Measurements from ENCODE around the gene BSN. TPM values are rescaled to one million over a fixed set of nuclear protein-coding genes. Genes with fewer than 3 reads are reported as not detected.

The BSN gene
- total RNA-seq, 1 donor from 2014 or later, result 4.0 TPM

- Mint-ChIP-seq H3K36me3 (no peaks in the 10 kb centered on the region), H3K4me3 (no peak overlapping the region), H3K27ac (peak overlapping the region; percentile 22), H3K9me3 (no peaks in the 10 kb centered on the region), H3K27me3 (no peaks in the 10 kb centered on the region), H3K4me1 (ENCODE audit: unreplicated experiment) (peaks cover 10% of the 10 kb centered on the region)
- DNase-seq (ENCODE audit: extremely low spot score, unreplicated experiment), result no peak
- TF ChIP-seq CTCF (conservative IDR thresholded peaks at IDR 0.05), result no peak
Measured at GRCh38 chr3:49658711-49659110, 104.4 kb downstream of the BSN start.

GRCh38 chr3:49659756-49660155 lies 105.5 kb downstream of the BSN start:
- peaks cover 10% of the 10 kb centered on the region for H3K4me1 Mint-ChIP-seq (ENCODE audit: unreplicated experiment)
- no peak overlapping the region for H3K4me3 Mint-ChIP-seq
- no peak for DNase-seq (ENCODE audit: extremely low spot score, unreplicated experiment)
- H3K9me3 Mint-ChIP-seq, result no peaks in the 10 kb centered on the region
- no peak for TF ChIP-seq CTCF (conservative IDR thresholded peaks at IDR 0.05)
- H3K27ac Mint-ChIP-seq, result no peak overlapping the region
- no peaks in the 10 kb centered on the region for H3K36me3 Mint-ChIP-seq
- no peaks in the 10 kb centered on the region for H3K27me3 Mint-ChIP-seq

GRCh38 chr3:49661281-49661680 lies 107.0 kb downstream of the BSN start:
- no peak for TF ChIP-seq CTCF (conservative IDR thresholded peaks at IDR 0.05)
- peaks cover 11% of the 10 kb centered on the region for H3K4me1 Mint-ChIP-seq (ENCODE audit: unreplicated experiment)
- no peak overlapping the region for H3K4me3 Mint-ChIP-seq
- no peaks in the 10 kb centered on the region for H3K36me3 Mint-ChIP-seq
- no peaks in the 10 kb centered on the region for H3K9me3 Mint-ChIP-seq
- no peak overlapping the region for H3K27ac Mint-ChIP-seq
- DNase-seq (ENCODE audit: extremely low spot score, unreplicated experiment), result no peak
- H3K27me3 Mint-ChIP-seq, result no peaks in the 10 kb centered on the region

GRCh38 chr3:49662021-49662420 lies 107.7 kb downstream of the BSN start:
- H3K27ac Mint-ChIP-seq, result no peak overlapping the region
- no peak for TF ChIP-seq CTCF (conservative IDR thresholded peaks at IDR 0.05)

GRCh38 chr3:49662720-49663413 lies 108.6 kb downstream of the BSN start:
- no peaks in the 10 kb centered on the region for H3K36me3 Mint-ChIP-seq
- no peak for DNase-seq (ENCODE audit: extremely low spot score, unreplicated experiment)
- no peaks in the 10 kb centered on the region for H3K9me3 Mint-ChIP-seq
- H3K27me3 Mint-ChIP-seq, result no peaks in the 10 kb centered on the region
- no peak for TF ChIP-seq CTCF (conservative IDR thresholded peaks at IDR 0.05)
- no peak overlapping the region for H3K4me3 Mint-ChIP-seq
- H3K27ac Mint-ChIP-seq, result no peak overlapping the region
- peaks cover 16% of the 10 kb centered on the region for H3K4me1 Mint-ChIP-seq (ENCODE audit: unreplicated experiment)

More at GRCh38 chr3:49662021-49662420, 107.7 kb downstream of the BSN start:
- no peaks in the 10 kb centered on the region for H3K9me3 Mint-ChIP-seq
- no peaks in the 10 kb centered on the region for H3K27me3 Mint-ChIP-seq
- no peaks in the 10 kb centered on the region for H3K36me3 Mint-ChIP-seq
- no peak for DNase-seq (ENCODE audit: extremely low spot score, unreplicated experiment)
- peaks cover 16% of the 10 kb centered on the region for H3K4me1 Mint-ChIP-seq (ENCODE audit: unreplicated experiment)
- no peak overlapping the region for H3K4me3 Mint-ChIP-seq

All from type B pancreatic cell (in vitro differentiated cells).